Thoracic aorta (tissue), 2 donors: ENCODE measurements around the gene CNTN4. TPM values are rescaled to one million over a fixed set of nuclear protein-coding genes. Genes with fewer than 3 reads are reported as not detected.

Source experiments
- ATAC-seq: fragments of 150-250 bp; one replicate; pipeline ENCODE4 v1.8.0; 2017; ENCODE audit warnings: low read depth; ENCODE audit not compliant: insufficient number of reproducible peaks, low FRiP score
- DNase-seq: peaks from one replicate; pipeline ENCODE4 v3.0.0-alpha.2; 2020; ENCODE audit warnings: low spot score
- H3K27ac ChIP-seq, 2 donors: fragments of 200-600 bp; sonication (generic); 1 replicate in 1 of 2; 2 replicates in 1 of 2; pipeline ENCODE4 v1.5.1; 2016; ENCODE audit warnings: mild to moderate bottlenecking in 2 of 2, moderate library complexity in 2 of 2
- H3K27me3 ChIP-seq: fragments of 200-600 bp; sonication (generic); replicated peaks from 2 replicates; pipeline ENCODE4 v1.6.0; 2016; ENCODE audit warnings: mild to moderate bottlenecking; ENCODE audit not compliant: insufficient read depth
- H3K36me3 ChIP-seq: fragments of 200-600 bp; sonication (generic); one replicate; pipeline ENCODE4 v1.5.1; 2016
- H3K4me1 ChIP-seq, 2 donors: fragments of 200-600 bp; sonication (generic); 1 replicate in 1 of 2; 2 replicates in 1 of 2; pipeline versions ENCODE4 v1.5.1 to v1.6.0; 2016; ENCODE audit warnings: low read depth in 2 of 2, mild to moderate bottlenecking in 1 of 2; ENCODE audit not compliant: control insufficient read depth in 1 of 2
- H3K4me3 ChIP-seq: fragments of 200-600 bp; sonication (generic); 2 replicates; pipeline ENCODE4 v1.5.1; 2016; ENCODE audit warnings: mild to moderate bottlenecking
- H3K9me3 ChIP-seq: fragments of 200-600 bp; sonication (generic); 2 replicates; pipeline ENCODE4 v1.5.1; 2016
- CTCF ChIP-seq: fragments of 200-600 bp; sonication (generic); IDR thresholded peaks from one replicate; pipeline ENCODE4 v1.5.1; 2019; ENCODE audit warnings: antibody characterized with exemption
- total RNA-seq, 2 donors: library from RNA; depleted of rRNA; stranded (reverse); fragments of >200 nt; gene quantifications; one replicate each; pipeline versions ENCODE4 v1.1.0 to v1.2.3, GENCODE V29; 2016

Gene CNTN4
- total RNA-seq, 2 donors from 2014 or later: 103 to 116 TPM

GRCh38 chr3:2205692-2206091 lies 107.0 kb downstream of the CNTN4 start:
- DNase-seq (no peak), ATAC-seq (no peak)
- no peaks in the 10 kb centered on the region for H3K9me3 ChIP-seq
- no peak overlapping the region for H3K27ac ChIP-seq
- H3K36me3 ChIP-seq: no peaks in the 10 kb centered on the region
- no peaks in the 10 kb centered on the region for H3K27me3 ChIP-seq
- H3K4me1 ChIP-seq: peaks cover 8 to 13% of the 10 kb centered on the region in 2 donors
- TF ChIP-seq CTCF: no peak
- no peak overlapping the region for H3K4me3 ChIP-seq

- Histone ChIP-seq H3K27me3 (no peaks in the 10 kb centered on the region), H3K4me1 (peaks cover 0 to 5% of the 10 kb centered on the region in 2 donors), H3K36me3 (no peaks in the 10 kb centered on the region), H3K27ac (no peak overlapping the region), H3K4me3 (no peak overlapping the region), H3K9me3 (no peaks in the 10 kb centered on the region)
- DNase-seq (no peak), ATAC-seq (no peak)
- no peak for TF ChIP-seq CTCF
These were observed 107.9 kb downstream of the CNTN4 start for GRCh38 chr3:2206536-2206935.

GRCh38 chr3:2211568-2211967 lies 112.9 kb downstream of the CNTN4 start:
- H3K4me3 ChIP-seq: no peak overlapping the region
- H3K27me3 ChIP-seq: no peaks in the 10 kb centered on the region
- no peaks in the 10 kb centered on the region for H3K36me3 ChIP-seq
- DNase-seq (no peak), ATAC-seq (no peak)
- no peaks in the 10 kb centered on the region for H3K9me3 ChIP-seq
- TF ChIP-seq CTCF: no peak
- no peaks in the 10 kb centered on the region for H3K4me1 ChIP-seq
- H3K27ac ChIP-seq: no peak overlapping the region

GRCh38 chr3:2212206-2212605 lies 113.5 kb downstream of the CNTN4 start:
- Histone ChIP-seq H3K36me3 (no peaks in the 10 kb centered on the region), H3K4me3 (no peak overlapping the region), H3K9me3 (no peaks in the 10 kb centered on the region), H3K4me1 (no peaks in the 10 kb centered on the region), H3K27ac (no peak overlapping the region), H3K27me3 (no peaks in the 10 kb centered on the region)
- ATAC-seq (no peak), DNase-seq (no peak)
- no peak for TF ChIP-seq CTCF

GRCh38 chr3:2218375-2218774 lies 119.7 kb downstream of the CNTN4 start:
- no peaks in the 10 kb centered on the region for H3K27me3 ChIP-seq
- H3K4me1 ChIP-seq: no peaks in the 10 kb centered on the region
- H3K27ac ChIP-seq: no peak overlapping the region
- H3K9me3 ChIP-seq: no peaks in the 10 kb centered on the region
- ATAC-seq (no peak), DNase-seq (no peak)
- no peak for TF ChIP-seq CTCF
- H3K36me3 ChIP-seq: no peaks in the 10 kb centered on the region
- H3K4me3 ChIP-seq: no peak overlapping the region
